NCI-H345 treated with DMSO at 0.1 percent for 48 hours (cell line): ENCODE data around the gene DGKI.
"Not testable (repeated sequence)": the region's sequence is repeated elsewhere in the genome, so short reads cannot be mapped to it uniquely, and the experiment has no call there.

Experiments used
- DNase-seq: peaks from one replicate; lab custom pipeline; 2025; ENCODE audit not compliant: unreplicated experiment; lab: John Stamatoyannopoulos, UW

The DGKI gene

DNA sequence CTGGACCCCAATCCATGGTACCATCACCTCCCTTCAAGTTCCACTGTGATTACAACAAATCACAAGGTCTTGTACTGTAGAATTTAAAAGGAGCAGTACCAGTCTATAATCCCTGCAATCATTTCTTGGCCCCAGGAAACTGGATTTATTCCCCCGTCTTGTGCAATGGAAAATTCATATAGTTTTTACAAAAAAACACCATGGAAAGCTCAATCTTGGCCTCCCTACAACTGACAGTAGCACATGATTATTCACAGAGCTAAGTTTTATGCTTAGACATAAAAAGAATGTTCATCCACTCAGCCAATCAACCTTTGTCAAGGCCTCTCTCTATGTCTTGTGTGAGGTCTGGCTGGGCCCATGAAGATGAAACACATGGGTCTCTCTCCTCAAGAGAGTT lies 10.2 kb downstream of the DGKI start:
- DNase-seq = no peak

DNA sequence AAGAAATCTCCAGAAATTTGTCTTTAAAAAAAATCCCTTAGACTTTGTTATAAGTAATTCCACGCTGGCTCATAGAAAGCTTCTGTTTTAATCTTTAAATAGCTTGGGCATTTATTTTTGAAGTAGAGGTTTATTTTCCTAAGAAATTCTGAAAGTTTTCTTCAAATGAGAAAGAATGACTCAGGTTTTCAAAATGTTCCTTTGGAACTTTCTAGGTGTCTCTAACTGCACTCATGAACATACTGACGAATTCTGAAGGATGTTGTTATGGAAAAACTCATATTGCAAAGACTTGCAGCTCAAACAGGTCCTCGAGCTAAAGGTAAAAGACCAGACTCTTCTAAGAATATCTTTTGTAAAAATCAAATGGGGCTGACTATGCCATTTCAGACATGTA lies 10.7 kb downstream of the DGKI start:
- no peak for DNase-seq

DNA sequence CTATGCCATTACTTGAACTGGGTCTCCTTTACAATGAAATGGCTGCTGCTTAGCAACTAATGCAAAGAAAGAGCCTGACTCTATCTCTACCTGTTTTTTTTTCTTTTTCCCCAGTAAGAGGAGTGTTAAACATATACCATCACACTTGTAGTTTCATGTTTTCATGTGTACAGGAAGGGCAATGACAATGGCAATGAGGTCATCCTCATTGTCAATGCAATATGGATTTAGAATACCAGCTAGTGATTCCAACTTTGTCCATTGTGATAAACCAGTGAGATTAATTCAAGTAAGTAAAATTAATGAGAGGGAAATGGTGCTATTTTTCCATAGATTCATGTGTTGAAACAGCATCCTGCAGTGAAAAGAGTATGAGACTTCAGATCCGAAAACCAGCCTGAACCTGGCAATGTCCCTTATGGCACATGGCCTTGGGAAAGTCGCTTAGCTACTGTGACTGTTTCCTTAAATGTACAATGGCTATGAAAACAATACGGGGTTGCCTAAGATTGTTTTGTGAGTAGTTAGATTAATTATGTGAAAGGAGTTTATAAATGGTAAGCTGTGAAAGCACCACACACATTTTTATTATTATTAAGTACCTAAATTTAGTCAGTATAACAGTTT lies 11.2 kb downstream of the DGKI start:
- no peak for DNase-seq

- DNase-seq = no peak
These were observed 12.2 kb downstream of the DGKI start for GRCh38 chr7:137834552-137834951.

DNA sequence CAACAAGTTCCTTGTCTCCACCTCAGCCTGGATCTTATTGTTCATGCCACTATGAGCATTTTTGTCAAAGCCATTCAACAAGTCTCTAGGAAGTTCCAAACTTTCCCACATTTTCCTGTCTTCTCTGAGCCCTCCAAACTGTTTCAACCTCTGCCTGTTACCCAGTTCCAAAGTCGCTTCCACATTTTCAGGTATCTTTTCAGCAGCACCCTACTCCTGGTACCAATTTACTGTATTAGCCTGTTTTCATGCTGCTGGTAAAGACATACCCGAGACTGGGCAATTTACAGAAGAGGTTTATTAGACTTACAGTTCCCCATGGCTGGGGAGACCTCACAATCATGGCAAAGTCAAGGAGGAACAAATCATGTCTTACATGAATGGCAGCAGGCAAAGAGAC lies 13.8 kb downstream of the DGKI start:
- DNase-seq = not testable (repeated sequence)

GRCh38 chr7:137832382-137832781 lies 14.4 kb downstream of the DGKI start:
- DNase-seq = no peak

DNA sequence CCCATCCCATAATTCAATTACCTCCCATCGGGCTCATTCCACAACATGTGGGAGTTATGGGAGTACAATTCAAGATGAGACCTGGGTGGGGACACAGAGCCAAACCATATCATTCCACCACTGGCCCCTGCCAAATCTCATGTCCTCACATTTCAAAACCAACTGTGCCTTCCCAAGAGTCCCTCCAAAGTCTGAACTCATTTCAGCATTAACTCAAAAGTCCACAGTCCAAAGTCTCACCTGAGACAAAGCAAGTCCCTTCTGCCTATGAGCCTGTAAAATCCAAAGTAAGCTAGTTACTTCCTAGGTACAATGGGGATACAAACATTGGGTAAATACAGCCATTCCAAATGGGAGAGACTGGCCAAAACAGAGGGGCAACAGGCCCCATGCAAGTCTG lies 15.2 kb downstream of the DGKI start:
- DNase-seq = not testable (repeated sequence)

DNA sequence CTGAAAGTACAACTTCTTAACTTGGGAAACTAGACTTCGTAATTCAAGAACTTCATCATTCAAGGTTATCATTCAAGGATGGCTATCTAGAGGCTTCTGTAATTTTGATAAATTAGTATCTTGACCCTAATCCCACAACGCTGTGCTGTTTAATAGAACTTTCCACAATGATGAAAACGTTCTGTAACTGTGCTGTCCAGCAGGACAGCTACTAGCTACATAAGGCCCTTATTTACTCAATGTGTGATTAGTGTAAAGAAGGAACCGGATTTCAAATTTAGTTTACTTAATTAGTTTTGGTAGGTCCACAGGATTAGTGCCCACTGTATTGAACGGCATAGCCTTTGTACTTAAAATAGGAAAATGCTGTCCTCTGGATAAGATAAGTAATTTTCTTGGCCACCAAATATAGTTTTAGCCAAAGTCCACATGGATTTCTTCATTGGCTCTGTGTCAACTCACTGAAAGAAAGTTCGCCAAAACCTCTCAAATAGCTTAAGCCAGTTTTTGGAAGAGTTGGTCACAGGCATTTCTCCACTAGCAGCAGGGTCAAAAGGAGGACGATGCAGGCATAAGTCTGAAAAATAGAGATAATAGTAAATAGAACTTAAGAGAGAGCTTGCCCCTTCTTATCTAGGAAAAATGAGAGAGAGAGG lies 17.3 kb downstream of the DGKI start:
- no peak for DNase-seq

DNA sequence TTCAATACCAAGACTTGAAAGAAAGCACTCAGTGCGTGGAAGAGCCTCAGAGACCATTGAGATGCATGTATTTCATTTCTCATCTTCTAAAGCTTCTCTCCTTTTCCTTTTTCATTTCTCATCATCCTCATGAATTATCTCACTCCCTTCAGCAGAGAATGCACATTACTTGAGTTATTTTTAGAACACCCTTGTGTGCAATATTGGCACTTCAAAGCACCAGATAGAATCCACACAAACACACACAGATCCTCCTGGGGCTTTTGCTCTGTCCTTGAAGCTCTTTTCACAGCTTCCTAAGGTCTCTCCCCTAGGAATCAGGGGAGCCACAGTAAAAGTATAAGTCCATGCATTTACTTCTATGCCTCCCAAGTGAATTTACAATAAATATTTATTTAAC lies 18.3 kb downstream of the DGKI start:
- no peak for DNase-seq

DNA sequence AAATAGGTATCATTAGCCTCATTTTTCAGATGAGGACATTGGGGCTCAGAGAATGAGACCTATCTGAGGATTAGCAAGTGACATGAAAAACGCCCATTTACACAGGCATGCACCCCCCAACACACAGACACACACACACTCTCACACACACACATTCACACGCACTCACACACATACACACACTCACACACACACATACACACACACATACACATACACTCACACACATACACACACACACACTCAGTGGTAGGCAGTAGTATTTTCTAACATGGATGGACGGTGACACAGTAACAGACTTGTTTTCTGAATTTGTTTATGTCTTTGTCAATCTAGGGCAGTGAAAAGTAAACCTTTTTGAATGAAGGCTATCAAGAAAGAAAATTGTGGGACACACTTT lies 21.3 kb downstream of the DGKI start:
- DNase-seq = no peak

- peak; percentile 52 for DNase-seq
These were observed 25.9 kb downstream of the DGKI start for GRCh38 chr7:137820677-137821420.

GRCh38 chr7:137820156-137820555 lies 26.6 kb downstream of the DGKI start:
- no peak for DNase-seq

DNA sequence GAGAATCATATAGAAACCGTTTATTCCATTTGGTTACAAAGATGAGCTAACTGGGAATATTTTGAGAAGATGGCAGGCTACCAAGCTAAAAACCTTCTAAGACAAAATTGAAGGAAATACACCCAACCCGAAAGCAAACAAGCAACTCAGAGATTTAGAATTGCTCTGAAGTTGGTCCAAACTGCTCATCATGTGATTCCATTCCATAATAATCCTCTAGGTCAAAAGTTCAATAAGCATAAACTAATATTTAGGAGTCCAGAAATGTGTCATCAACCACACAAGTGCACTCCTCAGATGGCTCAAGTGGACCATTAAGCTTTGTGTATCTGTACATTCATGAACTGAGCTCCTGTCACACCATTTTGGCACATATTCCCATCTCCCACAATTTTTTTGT lies 28.7 kb downstream of the DGKI start:
- no peak for DNase-seq

- DNase-seq = no peak
These were observed 30.0 kb downstream of the DGKI start for GRCh38 chr7:137816696-137817320.

DNA sequence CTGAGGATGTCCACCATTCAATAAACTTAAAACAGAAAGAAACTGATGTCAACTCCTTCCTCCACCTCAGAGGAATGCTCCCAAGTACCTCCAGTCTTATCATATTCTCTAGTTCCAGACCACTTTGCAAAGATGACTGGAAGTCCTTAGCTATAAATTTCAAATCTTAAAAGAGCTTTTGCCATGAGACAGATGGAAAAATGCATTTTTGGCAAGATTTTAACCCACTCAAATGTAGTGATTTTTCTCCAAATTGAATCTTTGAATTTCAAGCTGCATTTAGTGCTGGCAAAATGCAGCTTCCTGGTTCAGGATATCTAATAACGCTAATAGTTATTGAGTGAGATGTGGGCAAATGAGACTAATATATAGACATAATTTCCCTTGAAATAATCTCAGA lies 33.2 kb downstream of the DGKI start:
- no peak for DNase-seq

GRCh38 chr7:137810248-137810647 lies 36.5 kb downstream of the DGKI start:
- no peak for DNase-seq

- peak; percentile 75 for DNase-seq
These were observed 41.9 kb downstream of the DGKI start for GRCh38 chr7:137804836-137805235.

- no peak for DNase-seq
These were observed 45.3 kb downstream of the DGKI start for GRCh38 chr7:137801491-137801890.

GRCh38 chr7:137801003-137801402 lies 45.8 kb downstream of the DGKI start:
- no peak for DNase-seq

- DNase-seq = no peak
These were observed 48.6 kb downstream of the DGKI start for GRCh38 chr7:137798073-137798763.

DNA sequence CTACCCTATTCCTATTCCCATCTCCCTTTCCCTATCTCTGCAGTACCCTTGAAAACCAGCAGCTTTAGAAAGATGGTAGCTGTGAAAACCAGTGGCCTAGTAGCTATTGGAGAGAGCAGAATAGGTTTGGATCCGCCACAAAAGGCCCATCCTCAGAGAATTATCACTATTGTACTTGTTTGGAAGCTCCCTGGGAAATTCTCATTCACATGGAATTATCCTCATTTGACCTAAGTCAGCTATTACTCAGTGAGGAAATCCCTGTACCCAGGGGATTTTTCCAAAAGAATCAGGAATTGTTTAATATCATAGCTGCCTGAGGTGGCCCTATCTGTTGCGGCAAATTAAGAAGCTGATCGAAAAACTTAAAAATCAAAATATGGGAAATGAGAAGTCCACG lies 51.6 kb downstream of the DGKI start:
- DNase-seq = no peak
